Measurements from ENCODE around the gene TRIM41.
"Not testable (repeated sequence)": the region's sequence is repeated elsewhere in the genome, so short reads cannot be mapped to it uniquely, and the experiment has no call there.

The TRIM41 gene

GRCh38 chr5:181212080-181212479, 11.0 kb upstream of the TRIM41 start:
- no peak for DNase-seq

- no peak for DNase-seq
Measured at GRCh38 chr5:181212934-181213333, 10.1 kb upstream of the TRIM41 start.

GRCh38 chr5:181214249-181214648, 8.8 kb upstream of the TRIM41 start:
- DNase-seq: not testable (repeated sequence)

- DNase-seq: no peak
Measured at GRCh38 chr5:181215997-181216989, 6.8 kb upstream of the TRIM41 start.

- DNase-seq: peak; percentile 81
Measured at GRCh38 chr5:181217111-181217802, 5.8 kb upstream of the TRIM41 start.

GRCh38 chr5:181217803-181218062, 5.3 kb upstream of the TRIM41 start:
- DNase-seq: no peak

- DNase-seq: no peak
Measured at GRCh38 chr5:181218795-181219124, 4.3 kb upstream of the TRIM41 start.

- peak; percentile 31 for DNase-seq
Measured at GRCh38 chr5:181219262-181220177, 3.6 kb upstream of the TRIM41 start.

GRCh38 chr5:181220178-181220515, 2.9 kb upstream of the TRIM41 start:
- no peak for DNase-seq

- no peak for DNase-seq
Measured at GRCh38 chr5:181221105-181221791, 1.8 kb upstream of the TRIM41 start.

- peak; percentile 97 for DNase-seq
Measured at GRCh38 chr5:181221792-181222629, 1.1 kb upstream of the TRIM41 start.

- no peak for DNase-seq
Measured at GRCh38 chr5:181222630-181223057, 437 bp upstream of the TRIM41 start.

- DNase-seq: peak; percentile 93
Measured at GRCh38 chr5:181223729-181224389, 778 bp downstream of the TRIM41 start.

- no peak for DNase-seq
Measured at GRCh38 chr5:181224390-181225229, 1.5 kb downstream of the TRIM41 start.

GRCh38 chr5:181229996-181230395, 6.9 kb downstream of the TRIM41 start:
- DNase-seq: no peak

GRCh38 chr5:181230551-181230950, 7.5 kb downstream of the TRIM41 start:
- no peak for DNase-seq

GRCh38 chr5:181231432-181231831, 8.4 kb downstream of the TRIM41 start:
- no peak for DNase-seq

- DNase-seq: no peak
Measured at GRCh38 chr5:181232593-181232992, 9.5 kb downstream of the TRIM41 start.

GRCh38 chr5:181233088-181233800, 10.2 kb downstream of the TRIM41 start:
- no peak for DNase-seq
